OCI-LY1 (cell line): ENCODE measurements around the gene MVB12B.

Experiments
- H2AFZ ChIP-seq: fragments of 200-600 bp; sonication (generic), shearing (Covaris generic); 2 replicates; pipeline ENCODE4 v1.6.0; 2014; ENCODE audit warnings: antibody characterized with exemption, mild to moderate bottlenecking, low read length
- H3F3A ChIP-seq: fragments of 200-600 bp; sonication (generic), shearing (Covaris generic); 2 replicates; pipeline ENCODE4 v1.6.0; 2014; ENCODE audit warnings: mild to moderate bottlenecking, antibody characterized with exemption, low read length, moderate library complexity; ENCODE audit not compliant: insufficient read depth
- H3K27ac ChIP-seq: fragments of 200-600 bp; sonication (generic); 2 replicates; pipeline ENCODE4 v1.5.1; 2014; ENCODE audit warnings: low read length, mixed run types, mild to moderate bottlenecking, low read depth; ENCODE audit not compliant: poor library complexity, severe bottlenecking
- H3K27me3 ChIP-seq: fragments of 200-600 bp; sonication (generic); 2 replicates; pipeline ENCODE4 v1.6.0; 2014; ENCODE audit warnings: antibody characterized with exemption, mild to moderate bottlenecking, low read length, moderate library complexity; ENCODE audit not compliant: insufficient read depth
- H3K36me3 ChIP-seq: fragments of 200-600 bp; sonication (generic); 2 replicates; pipeline ENCODE4 v1.6.1; 2014; ENCODE audit warnings: mild to moderate bottlenecking, antibody characterized with exemption, low read length, moderate library complexity, mixed read lengths; ENCODE audit not compliant: insufficient read depth
- H3K4me1 ChIP-seq: fragments of 200-600 bp; sonication (generic); 2 replicates; pipeline ENCODE4 v1.5.1; 2014; ENCODE audit warnings: mild to moderate bottlenecking, low read length, moderate library complexity; ENCODE audit not compliant: insufficient read depth, severe bottlenecking
- H3K4me2 ChIP-seq: fragments of 200-600 bp; sonication (generic), shearing (Covaris generic); 2 replicates; pipeline ENCODE4 v1.6.1; 2014; ENCODE audit warnings: low read length
- H3K4me3 ChIP-seq: fragments of 200-600 bp; sonication (generic); 2 replicates; pipeline ENCODE4 v1.5.1; 2014; ENCODE audit warnings: low read length, low read depth, mild to moderate bottlenecking, mixed read lengths; ENCODE audit not compliant: poor library complexity, severe bottlenecking
- H3K79me2 ChIP-seq: fragments of 200-600 bp; shearing (Covaris generic); 2 replicates; pipeline ENCODE4 v1.6.1; 2016; ENCODE audit warnings: mixed run types, low read length, mixed read lengths; ENCODE audit not compliant: insufficient read depth
- H3K9ac ChIP-seq: fragments of 200-600 bp; sonication (generic), shearing (Covaris generic); 2 replicates; pipeline ENCODE4 v1.6.1; 2014; ENCODE audit warnings: mild to moderate bottlenecking, low read length, mixed read lengths
- H3K9me2 ChIP-seq: fragments of 200-600 bp; sonication (generic), shearing (Covaris generic); 2 replicates; pipeline ENCODE4 v1.6.1; 2014; ENCODE audit warnings: low read depth, mild to moderate bottlenecking, low read length, mixed read lengths
- H3K9me3 ChIP-seq: fragments of 200-600 bp; shearing (Covaris generic); 2 replicates; pipeline ENCODE4 v1.6.1; 2014; ENCODE audit warnings: low read length, mixed read lengths
- H4K20me1 ChIP-seq: fragments of 200-600 bp; sonication (generic), shearing (Covaris generic); 2 replicates; pipeline ENCODE4 v1.6.0; 2016; ENCODE audit warnings: mild to moderate bottlenecking, low read length; ENCODE audit not compliant: insufficient read depth
- EZH2 ChIP-seq: fragments of 200-600 bp; sonication (generic), shearing (Covaris generic); IDR thresholded peaks from 2 replicates; pipeline ENCODE4 v1.8.0; 2017; ENCODE audit warnings: borderline replicate concordance, mixed run types, mild to moderate bottlenecking, antibody characterized with exemption, low read length, moderate library complexity, mixed read lengths
- TF ChIP-seq, protein P1 (sequence below): fragments of 200-600 bp; sonication (generic), shearing (Covaris generic); IDR thresholded peaks from 2 replicates; pipeline ENCODE4 v1.5.1; 2017; ENCODE audit warnings: mild to moderate bottlenecking, antibody characterized with exemption, low read length, moderate library complexity, mixed read lengths

The MVB12B gene

DNA sequence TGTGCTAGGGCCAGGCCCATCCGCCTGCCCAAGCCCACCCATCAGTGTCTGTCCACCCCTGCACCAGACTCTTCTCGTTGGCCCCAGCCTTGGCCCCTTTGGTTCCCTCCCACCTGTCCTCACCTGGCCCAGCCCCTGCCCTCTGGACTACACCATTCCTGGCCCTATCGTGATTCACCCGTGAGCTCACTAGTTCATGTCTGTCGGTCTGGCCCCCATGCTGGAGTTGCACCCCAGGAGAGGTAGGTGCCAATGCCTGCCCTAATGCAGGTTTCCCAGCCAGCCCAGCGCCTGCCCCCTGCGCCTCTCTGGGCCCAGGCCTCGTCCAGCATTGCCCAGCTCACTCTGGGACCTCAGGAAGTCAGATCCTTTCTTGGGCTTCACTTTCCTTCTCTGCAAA lies 171.7 kb downstream of the MVB12B start:
- Histone ChIP-seq H4K20me1 (no peaks in the 10 kb centered on the region), H3K9me3 (no peaks in the 10 kb centered on the region), H3K4me1 (no peaks in the 10 kb centered on the region), H3K27ac (no peak overlapping the region), H3K9ac (no peak overlapping the region), H3K4me2 (no peak overlapping the region), H3K36me3 (no peaks in the 10 kb centered on the region), H3K27me3 (peaks cover 6% of the 10 kb centered on the region; the same call in 1 of the 2 replicates), H2AFZ (no peak overlapping the region), H3K9me2 (no peaks in the 10 kb centered on the region), H3F3A (no peaks in the 10 kb centered on the region), H3K79me2 (no peaks in the 10 kb centered on the region), H3K4me3 (no peak overlapping the region)
- TF ChIP-seq, protein P1, sequence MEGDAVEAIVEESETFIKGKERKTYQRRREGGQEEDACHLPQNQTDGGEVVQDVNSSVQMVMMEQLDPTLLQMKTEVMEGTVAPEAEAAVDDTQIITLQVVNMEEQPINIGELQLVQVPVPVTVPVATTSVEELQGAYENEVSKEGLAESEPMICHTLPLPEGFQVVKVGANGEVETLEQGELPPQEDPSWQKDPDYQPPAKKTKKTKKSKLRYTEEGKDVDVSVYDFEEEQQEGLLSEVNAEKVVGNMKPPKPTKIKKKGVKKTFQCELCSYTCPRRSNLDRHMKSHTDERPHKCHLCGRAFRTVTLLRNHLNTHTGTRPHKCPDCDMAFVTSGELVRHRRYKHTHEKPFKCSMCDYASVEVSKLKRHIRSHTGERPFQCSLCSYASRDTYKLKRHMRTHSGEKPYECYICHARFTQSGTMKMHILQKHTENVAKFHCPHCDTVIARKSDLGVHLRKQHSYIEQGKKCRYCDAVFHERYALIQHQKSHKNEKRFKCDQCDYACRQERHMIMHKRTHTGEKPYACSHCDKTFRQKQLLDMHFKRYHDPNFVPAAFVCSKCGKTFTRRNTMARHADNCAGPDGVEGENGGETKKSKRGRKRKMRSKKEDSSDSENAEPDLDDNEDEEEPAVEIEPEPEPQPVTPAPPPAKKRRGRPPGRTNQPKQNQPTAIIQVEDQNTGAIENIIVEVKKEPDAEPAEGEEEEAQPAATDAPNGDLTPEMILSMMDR, result no peak
- no peak for TF ChIP-seq EZH2

DNA sequence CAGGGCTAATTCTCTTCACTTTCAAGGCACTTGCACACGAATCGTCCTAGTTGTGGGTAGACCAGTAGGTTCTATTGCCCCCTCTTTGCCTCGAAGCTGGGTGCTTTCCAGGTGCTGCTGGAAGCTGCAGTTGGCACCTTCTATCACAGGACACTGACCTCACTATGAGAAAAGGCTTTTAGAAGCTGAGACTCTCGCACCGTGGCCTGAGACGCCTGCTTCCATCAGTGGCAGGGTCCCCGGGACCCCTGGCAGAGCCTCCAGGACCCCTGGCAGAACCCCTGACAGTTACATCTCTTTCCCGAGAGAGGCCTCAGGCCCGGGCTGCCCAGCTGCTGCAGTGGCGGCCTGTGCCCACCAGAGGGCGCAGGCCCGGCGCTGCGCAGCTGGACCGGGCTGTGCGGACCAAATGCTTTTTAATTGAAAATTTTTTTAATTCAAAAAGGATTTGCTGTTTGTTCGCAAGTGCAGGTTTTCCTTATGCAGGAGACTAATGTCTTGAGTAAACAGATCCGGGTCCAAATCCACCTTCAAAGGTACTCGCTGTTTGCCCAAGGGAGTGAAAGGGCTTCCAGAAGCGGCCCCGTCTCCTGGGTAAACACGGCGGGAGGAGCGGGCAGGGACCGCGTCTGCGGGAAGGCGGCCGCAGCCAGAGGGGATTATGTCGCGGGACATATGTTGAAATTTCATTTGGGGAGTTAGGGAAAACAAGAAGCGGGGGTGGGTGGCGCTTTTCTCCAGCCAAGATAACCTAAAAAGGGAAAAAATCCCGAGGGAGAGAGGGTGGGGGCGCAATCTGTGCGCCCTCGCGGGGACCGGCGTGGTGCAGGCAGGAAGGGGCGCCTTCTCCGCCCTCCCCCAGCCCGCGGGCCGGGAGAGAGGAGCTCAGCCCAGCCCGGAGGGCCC lies 172.6 kb downstream of the MVB12B start:
- no peak for TF ChIP-seq EZH2
- TF ChIP-seq, protein P1, result peak; percentile 95
- H3K9me2 ChIP-seq, result no peaks in the 10 kb centered on the region
- H3F3A ChIP-seq, result no peaks in the 10 kb centered on the region
- H3K27ac ChIP-seq, result no peak overlapping the region
- no peak overlapping the region for H2AFZ ChIP-seq
- H3K9ac ChIP-seq, result no peak overlapping the region
- H3K79me2 ChIP-seq, result no peaks in the 10 kb centered on the region
- H3K36me3 ChIP-seq, result no peaks in the 10 kb centered on the region
- no peaks in the 10 kb centered on the region for H3K9me3 ChIP-seq
- H3K4me3 ChIP-seq, result no peak overlapping the region
- no peaks in the 10 kb centered on the region for H3K4me1 ChIP-seq
- H4K20me1 ChIP-seq, result no peaks in the 10 kb centered on the region
- peaks cover 6% of the 10 kb centered on the region; the same call in 1 of the 2 replicates for H3K27me3 ChIP-seq
- H3K4me2 ChIP-seq, result no peak overlapping the region

DNA sequence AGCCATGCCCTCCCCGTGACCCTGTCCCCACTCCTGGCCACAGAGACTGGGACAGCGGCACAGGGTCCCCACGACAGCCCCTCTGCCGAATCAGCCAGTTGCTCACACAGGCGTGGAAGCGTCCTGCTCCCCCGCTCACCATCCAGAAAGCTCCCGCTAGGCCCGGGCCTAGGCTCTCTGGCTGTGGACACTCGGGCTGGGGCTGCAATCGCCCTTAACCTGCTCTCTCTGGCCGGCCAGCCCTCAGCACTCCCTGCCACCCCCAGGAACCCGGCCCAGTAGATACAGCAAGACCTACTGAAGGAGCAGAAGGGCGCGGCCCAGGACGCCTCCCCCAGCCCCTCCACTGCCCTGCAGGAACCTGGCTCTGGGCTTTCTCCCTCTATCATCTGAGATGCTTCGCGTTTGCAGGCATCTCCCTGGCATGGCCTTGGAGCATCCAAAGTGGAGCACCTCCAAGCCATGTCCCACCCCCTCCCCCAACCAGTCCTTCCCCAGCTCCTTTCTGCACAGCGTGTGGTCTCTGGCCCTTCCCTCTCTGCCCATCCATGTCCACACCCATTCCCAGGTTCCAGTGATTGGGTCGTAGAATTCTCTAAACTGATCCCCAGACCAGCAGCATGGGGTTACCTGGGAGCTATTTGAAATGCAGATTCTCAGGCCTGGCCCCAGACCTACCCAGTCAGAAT lies 173.4 kb downstream of the MVB12B start:
- H3K4me2 ChIP-seq, result no peak overlapping the region
- no peaks in the 10 kb centered on the region for H3K79me2 ChIP-seq
- H3K27me3 ChIP-seq, result peaks cover 6% of the 10 kb centered on the region; the same call in 1 of the 2 replicates
- no peak for TF ChIP-seq EZH2
- TF ChIP-seq, protein P1, result no peak
- H3K9me2 ChIP-seq, result no peaks in the 10 kb centered on the region
- H4K20me1 ChIP-seq, result no peaks in the 10 kb centered on the region
- H3K36me3 ChIP-seq, result no peaks in the 10 kb centered on the region
- H3K4me3 ChIP-seq, result no peak overlapping the region
- no peaks in the 10 kb centered on the region for H3K4me1 ChIP-seq
- no peak overlapping the region for H3K27ac ChIP-seq
- no peak overlapping the region for H3K9ac ChIP-seq
- no peaks in the 10 kb centered on the region for H3K9me3 ChIP-seq
- no peaks in the 10 kb centered on the region for H3F3A ChIP-seq
- H2AFZ ChIP-seq, result no peak overlapping the region
